A673 (cell line): Measurements from ENCODE around the gene ATP7B. TPM values are rescaled to one million over a fixed set of nuclear protein-coding genes. Genes with fewer than 3 reads are reported as not detected.

Experiments
- BruUV-seq: library from RNA; stranded (reverse); fragments of 400-500 nt; replicated peaks from 2 replicates; lab custom pipeline; 2021; lab: Mats Ljungman, UMichigan
- CTCF ChIA-PET: fragments of 300-600 bp; sonication (Branson Sonifier 250); formaldehyde crosslinking; loops from one replicate; lab custom pipeline; 2022; ENCODE audit warnings: antibody characterized with exemption; lab: Charles Lee
- POLR2A ChIA-PET: fragments of 300-600 bp; sonication (Branson Sonifier 250); formaldehyde crosslinking; loops from one replicate; lab custom pipeline; 2022; ENCODE audit warnings: antibody characterized with exemption; ENCODE audit not compliant: low non-redundant PET; lab: Charles Lee
- DNase-seq: peaks from one replicate; pipeline ENCODE4 v3.0.0-alpha.2; 2015; ENCODE audit warnings: low spot score
- H3K27ac ChIP-seq: fragments of 200-600 bp; sonication (generic); 2 replicates; pipeline ENCODE4 v1.5.1; 2016; ENCODE audit warnings: mixed run types, low read depth, mild to moderate bottlenecking, mixed read lengths, antibody characterized with exemption, low read length; ENCODE audit not compliant: poor library complexity, severe bottlenecking
- H3K27me3 ChIP-seq: fragments of 200-600 bp; sonication (generic); replicated peaks from 2 replicates; pipeline ENCODE4 v1.6.1; 2017; ENCODE audit warnings: mixed run types, low read depth, mild to moderate bottlenecking, mixed read lengths, antibody characterized with exemption, low read length; ENCODE audit not compliant: insufficient read depth, poor library complexity
- H3K36me3 ChIP-seq: fragments of 200-600 bp; sonication (generic); 2 replicates; pipeline ENCODE4 v1.6.1; 2016; ENCODE audit warnings: mixed run types, mild to moderate bottlenecking, mixed read lengths, antibody characterized with exemption, low read length; ENCODE audit not compliant: insufficient read depth, poor library complexity, severe bottlenecking
- H3K4me1 ChIP-seq: fragments of 200-600 bp; sonication (generic); 2 replicates; pipeline ENCODE4 v1.6.1; 2017; ENCODE audit warnings: mixed run types, mild to moderate bottlenecking, mixed read lengths, antibody characterized with exemption, low read length; ENCODE audit not compliant: insufficient read depth, poor library complexity, severe bottlenecking
- H3K4me3 ChIP-seq: fragments of 200-600 bp; sonication (generic); 2 replicates; pipeline ENCODE4 v1.5.1; 2016; ENCODE audit warnings: low read depth, mixed run types, mild to moderate bottlenecking, mixed read lengths, low read length; ENCODE audit not compliant: poor library complexity, severe bottlenecking
- H3K9me3 ChIP-seq: fragments of 200-600 bp; sonication (generic); 2 replicates; pipeline ENCODE4 v1.6.1; 2016; ENCODE audit warnings: mixed run types, low read depth, mild to moderate bottlenecking, mixed read lengths, antibody characterized with exemption, low read length; ENCODE audit not compliant: poor library complexity, severe bottlenecking
- CTCF ChIP-seq: fragments of 300-800, 200-600 bp; sonication (generic); conservative IDR thresholded peaks from 2 replicates; pipeline ENCODE4 v1.5.1; 2017; ENCODE audit warnings: low read depth, mild to moderate bottlenecking, antibody characterized with exemption, low read length, moderate library complexity, mixed read lengths
- EZH2 ChIP-seq: fragments of 200-600 bp; sonication (generic); IDR thresholded peaks from 2 replicates; pipeline ENCODE4 v1.6.1; 2017; ENCODE audit warnings: borderline replicate concordance, low read depth, mild to moderate bottlenecking, mixed read lengths, antibody characterized with exemption, low read length; ENCODE audit not compliant: poor library complexity, severe bottlenecking
- intact Hi-C: fragments of 100-400 bp; cut with micrococcal nuclease; formaldehyde crosslinking; loops from one replicate; pipeline ENCODE4 v1.10.0; 2022; ENCODE audit not compliant: unreplicated experiment
- total RNA-seq: library from RNA; stranded (reverse); gene quantifications from 2 replicates; pipeline ENCODE4 v1.2.3, GENCODE V29; 2021

Gene ATP7B
- total RNA-seq, 1 experiment from 2014 or later = 2.9 TPM

- no peak overlapping the region for H3K27ac ChIP-seq
- ChIA-PET CTCF (no interaction called here), POLR2A (interaction anchor here (0.7 kb wide), 1 partner anchor 566 kb away, joined by 6 read pairs; no protein-coding TSS in a partner anchor)
- intact Hi-C loops = no loop called here
- no peaks in the 10 kb centered on the region for H3K36me3 ChIP-seq
- H3K9me3 ChIP-seq = no peaks in the 10 kb centered on the region
- no peak overlapping the region for H3K4me3 ChIP-seq
- no peak for DNase-seq
- no peaks in the 10 kb centered on the region for H3K27me3 ChIP-seq
- H3K4me1 ChIP-seq = no peaks in the 10 kb centered on the region
- TF ChIP-seq EZH2 (no peak), CTCF (peak; percentile 31; the same call in 1 of the 2 replicates)
- BruUV-seq = no TSS peak
Measured at GRCh38 chr13:51923983-51924539, 87.2 kb downstream of the ATP7B start.

- H3K4me3 ChIP-seq = no peak overlapping the region
- H3K27me3 ChIP-seq = no peaks in the 10 kb centered on the region
- no peak for DNase-seq
- no peak for TF ChIP-seq EZH2
- TF ChIP-seq CTCF = no peak
- H3K36me3 ChIP-seq = no peaks in the 10 kb centered on the region
- no peaks in the 10 kb centered on the region for H3K9me3 ChIP-seq
- no TSS peak for BruUV-seq
- POLR2A ChIA-PET = no interaction called here
- intact Hi-C loops = no loop called here
- H3K4me1 ChIP-seq = no peaks in the 10 kb centered on the region
- CTCF ChIA-PET = no interaction called here
- H3K27ac ChIP-seq = no peak overlapping the region
Measured at GRCh38 chr13:51922771-51923480, 88.3 kb downstream of the ATP7B start.

GRCh38 chr13:51921790-51922740, 89.2 kb downstream of the ATP7B start:
- Histone ChIP-seq H3K36me3 (no peaks in the 10 kb centered on the region), H3K4me1 (no peaks in the 10 kb centered on the region), H3K27me3 (no peaks in the 10 kb centered on the region), H3K27ac (no peak overlapping the region), H3K4me3 (no peak overlapping the region), H3K9me3 (no peaks in the 10 kb centered on the region)
- CTCF ChIA-PET = no interaction called here
- TF ChIP-seq CTCF = no peak
- no peak for TF ChIP-seq EZH2
- no TSS peak for BruUV-seq
- POLR2A ChIA-PET = no interaction called here
- intact Hi-C loops = no loop called here
- DNase-seq = no peak
